Measurements from ENCODE around the gene PBX1.

Gene PBX1

DNA sequence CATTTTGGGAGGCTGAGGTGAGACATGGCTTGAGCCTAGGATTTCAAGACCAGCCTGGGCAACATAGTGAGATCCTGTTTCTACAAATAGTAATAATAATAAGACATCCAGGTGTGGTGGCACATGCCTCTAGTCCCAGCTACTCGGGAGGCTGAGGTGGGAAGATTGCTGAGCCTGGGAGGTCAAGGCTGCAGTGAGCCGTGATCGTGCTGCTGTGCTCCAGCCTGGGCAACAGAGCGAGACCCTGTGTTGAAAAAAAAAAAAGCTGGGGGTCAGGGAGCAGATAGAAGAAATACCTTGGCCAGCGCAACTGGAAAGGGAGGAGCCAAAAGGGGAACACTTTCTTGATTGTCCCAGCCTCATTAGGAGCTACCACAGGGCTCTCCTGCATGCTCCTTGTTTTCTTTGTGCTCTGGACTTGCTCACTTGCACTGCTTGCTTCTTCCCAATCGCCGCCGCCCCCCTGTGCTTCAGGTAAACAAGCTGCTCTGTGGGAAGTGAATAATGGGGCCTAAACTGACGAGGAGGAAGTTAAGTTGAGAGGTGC lies 31.1 kb downstream of the PBX1 start:
- H3K4me3 ChIP-seq (ENCODE audit: low read depth, low read length), result no peak overlapping the region
- TF ChIP-seq, protein P1, sequence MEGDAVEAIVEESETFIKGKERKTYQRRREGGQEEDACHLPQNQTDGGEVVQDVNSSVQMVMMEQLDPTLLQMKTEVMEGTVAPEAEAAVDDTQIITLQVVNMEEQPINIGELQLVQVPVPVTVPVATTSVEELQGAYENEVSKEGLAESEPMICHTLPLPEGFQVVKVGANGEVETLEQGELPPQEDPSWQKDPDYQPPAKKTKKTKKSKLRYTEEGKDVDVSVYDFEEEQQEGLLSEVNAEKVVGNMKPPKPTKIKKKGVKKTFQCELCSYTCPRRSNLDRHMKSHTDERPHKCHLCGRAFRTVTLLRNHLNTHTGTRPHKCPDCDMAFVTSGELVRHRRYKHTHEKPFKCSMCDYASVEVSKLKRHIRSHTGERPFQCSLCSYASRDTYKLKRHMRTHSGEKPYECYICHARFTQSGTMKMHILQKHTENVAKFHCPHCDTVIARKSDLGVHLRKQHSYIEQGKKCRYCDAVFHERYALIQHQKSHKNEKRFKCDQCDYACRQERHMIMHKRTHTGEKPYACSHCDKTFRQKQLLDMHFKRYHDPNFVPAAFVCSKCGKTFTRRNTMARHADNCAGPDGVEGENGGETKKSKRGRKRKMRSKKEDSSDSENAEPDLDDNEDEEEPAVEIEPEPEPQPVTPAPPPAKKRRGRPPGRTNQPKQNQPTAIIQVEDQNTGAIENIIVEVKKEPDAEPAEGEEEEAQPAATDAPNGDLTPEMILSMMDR (IDR thresholded peaks at IDR 0.05; ENCODE audit: insufficient read depth, low read depth, low read length, missing control alignments), result no peak
- no peak for DNase-seq (ENCODE audit: low read depth)

DNA sequence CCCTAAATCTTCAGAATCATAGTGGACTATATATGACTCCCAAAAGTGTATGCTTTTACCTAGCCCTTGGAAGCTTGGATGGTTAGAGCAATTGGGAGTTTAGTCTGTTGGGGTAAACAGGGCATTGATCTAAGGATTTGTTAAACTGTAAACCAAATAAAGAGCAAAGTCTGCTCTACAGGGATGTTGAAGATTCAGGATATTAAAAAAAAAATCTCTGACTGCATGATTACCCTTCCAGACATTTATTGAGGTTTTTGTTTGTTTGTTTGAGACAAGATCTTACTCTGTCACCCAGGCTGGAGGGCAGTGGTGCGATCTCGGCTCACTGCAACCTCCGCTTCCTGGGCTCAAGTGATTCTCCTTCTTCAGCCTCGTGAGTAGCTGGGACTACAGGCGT lies 31.6 kb downstream of the PBX1 start:
- no peak for DNase-seq (ENCODE audit: low read depth)
- TF ChIP-seq, protein P1 (IDR thresholded peaks at IDR 0.05; ENCODE audit: insufficient read depth, low read depth, low read length, missing control alignments), result no peak
- H3K4me3 ChIP-seq (ENCODE audit: low read depth, low read length), result no peak overlapping the region

DNA sequence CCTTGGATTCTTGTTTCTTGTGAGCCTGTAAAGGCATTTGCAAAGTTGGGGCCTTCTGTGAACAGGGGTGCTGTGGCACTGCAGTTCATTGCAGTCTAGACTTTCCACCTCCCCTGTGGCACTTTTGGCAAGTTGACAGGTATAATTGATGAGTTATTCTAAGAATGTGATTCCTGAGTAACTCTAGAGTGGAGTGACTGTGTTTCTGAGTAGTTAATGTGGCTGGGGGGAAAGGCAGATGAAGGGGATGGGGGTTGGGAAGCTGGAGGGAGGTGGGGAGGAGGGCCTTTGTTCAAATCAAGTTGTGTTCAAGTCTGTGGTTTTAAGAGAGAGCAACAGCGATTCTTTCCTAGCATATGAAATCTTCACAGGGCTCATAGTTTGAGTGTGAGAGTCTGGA lies 32.9 kb downstream of the PBX1 start:
- DNase-seq (ENCODE audit: low read depth), result no peak
- TF ChIP-seq, protein P1 (IDR thresholded peaks at IDR 0.05; ENCODE audit: insufficient read depth, low read depth, low read length, missing control alignments), result no peak
- no peak overlapping the region for H3K4me3 ChIP-seq (ENCODE audit: low read depth, low read length)

DNA sequence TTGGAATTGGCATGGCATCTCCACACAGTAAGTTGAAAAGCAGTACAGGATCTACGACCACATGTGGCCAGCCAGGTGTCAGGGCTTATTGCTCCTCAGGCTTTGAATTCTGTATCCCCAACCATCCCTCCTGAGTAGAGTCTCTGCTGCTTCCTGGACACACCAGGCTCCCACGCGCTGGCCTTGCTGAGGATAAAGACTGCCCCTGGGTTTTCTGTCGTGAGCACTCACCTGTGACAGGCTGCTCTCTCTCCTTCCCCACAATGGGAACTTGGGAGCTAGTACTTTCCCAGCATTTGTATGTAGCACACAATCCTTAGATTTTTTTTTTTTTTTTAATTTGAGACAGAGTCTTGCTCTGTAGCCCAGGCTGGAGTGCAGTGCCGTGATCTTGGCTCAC lies 33.6 kb downstream of the PBX1 start:
- no peak for DNase-seq (ENCODE audit: low read depth)
- TF ChIP-seq, protein P1 (IDR thresholded peaks at IDR 0.05; ENCODE audit: insufficient read depth, low read depth, low read length, missing control alignments), result no peak

DNA sequence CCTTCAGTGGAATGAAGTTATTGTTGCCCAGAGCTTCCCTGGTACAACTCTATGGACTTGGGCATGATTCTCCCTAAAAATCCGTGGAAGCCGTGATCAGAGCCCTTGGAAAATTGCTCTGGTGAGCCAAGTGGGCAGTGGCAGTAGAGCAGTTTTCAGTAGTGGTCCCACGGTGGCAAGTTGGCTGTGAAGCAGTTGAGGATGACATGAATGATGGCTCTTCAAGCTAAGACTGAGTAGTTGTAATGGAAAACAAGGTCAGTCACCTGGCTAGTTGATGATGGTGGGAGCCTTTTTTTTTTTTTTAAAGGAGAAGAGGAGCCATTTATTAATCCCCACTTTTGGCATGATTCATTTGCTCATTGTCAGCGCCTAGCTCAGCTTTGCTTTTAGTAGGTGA lies 36.2 kb downstream of the PBX1 start:
- H3K4me3 ChIP-seq (ENCODE audit: low read depth, low read length), result no peak overlapping the region
- TF ChIP-seq, protein P1 (IDR thresholded peaks at IDR 0.05; ENCODE audit: insufficient read depth, low read depth, low read length, missing control alignments), result no peak
- no peak for DNase-seq (ENCODE audit: low read depth)

More for the DNA sequence above, 33.6 kb downstream of the PBX1 start:
- H3K4me3 ChIP-seq (ENCODE audit: low read depth, low read length), result no peak overlapping the region

DNA sequence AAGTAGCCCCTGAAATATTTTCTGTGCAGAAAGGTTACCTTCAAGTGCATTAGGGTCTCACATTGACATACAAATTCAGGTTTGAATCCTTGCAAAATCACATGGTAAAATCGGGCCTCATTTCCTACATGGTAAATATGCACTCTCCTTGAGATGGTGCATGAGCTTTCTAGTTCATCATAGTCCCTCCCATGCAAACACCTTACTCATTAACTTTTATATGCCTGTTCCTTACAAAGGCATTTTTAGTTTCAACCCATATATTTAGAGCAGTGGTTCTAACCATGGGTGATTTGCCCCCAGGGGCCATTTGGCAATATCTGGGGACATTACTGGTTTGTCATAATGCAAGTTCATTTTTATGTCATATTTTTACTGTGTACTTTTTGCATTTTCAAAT lies 37.2 kb downstream of the PBX1 start:
- DNase-seq (ENCODE audit: low read depth), result no peak
- no peak overlapping the region for H3K4me3 ChIP-seq (ENCODE audit: low read depth, low read length)
- TF ChIP-seq, protein P1 (IDR thresholded peaks at IDR 0.05; ENCODE audit: insufficient read depth, low read depth, low read length, missing control alignments), result no peak

DNA sequence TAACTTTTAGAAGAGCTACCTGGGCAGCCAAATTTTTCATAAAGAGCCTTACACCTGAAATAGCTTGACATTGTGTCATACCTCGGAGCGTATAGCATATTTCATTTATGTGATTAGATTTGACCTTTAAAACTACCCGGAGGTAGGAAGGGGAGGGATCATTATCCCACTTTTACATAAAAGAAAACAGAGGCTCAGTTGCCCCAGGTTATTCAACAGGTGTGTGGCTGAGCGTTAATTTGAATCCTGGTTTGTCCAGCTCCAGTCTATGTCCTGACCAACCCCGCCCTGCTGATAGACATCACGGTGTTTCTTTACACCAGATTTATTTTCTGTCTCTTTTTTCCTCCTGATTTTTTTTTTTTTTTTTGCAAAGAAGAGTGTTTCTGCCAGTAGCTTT lies 39.7 kb downstream of the PBX1 start:
- H3K4me3 ChIP-seq (ENCODE audit: low read depth, low read length), result no peak overlapping the region
- TF ChIP-seq, protein P1 (IDR thresholded peaks at IDR 0.05; ENCODE audit: insufficient read depth, low read depth, low read length, missing control alignments), result no peak
- no peak for DNase-seq (ENCODE audit: low read depth)

Measured in GM12865 (cell line).